Activated T-cell treated with anti-CD3 and anti-CD28 coated beads, Interleukin-2, amount 50 U/mL, for 24 hours (primary cell): ENCODE measurements around the gene ANKRD61.
"Not testable (repeated sequence)": the region's sequence is repeated elsewhere in the genome, so short reads cannot be mapped to it uniquely, and the experiment has no call there.

ENCODE experiments used
- DNase-seq: peaks from one replicate; pipeline ENCODE4 v3.0.0-alpha.2; 2020
- H3K27ac Mint-ChIP-seq: 2 replicates; pipeline ENCODE4 v1.8.0; 2020; ENCODE audit warnings: mild to moderate bottlenecking, mixed read lengths
- H3K27me3 Mint-ChIP-seq: 2 replicates; pipeline ENCODE4 v1.8.0; 2020; ENCODE audit warnings: mixed read lengths
- H3K36me3 Mint-ChIP-seq: 2 replicates; pipeline ENCODE4 v1.8.0; 2020; ENCODE audit warnings: low read depth, mixed read lengths
- H3K4me1 Mint-ChIP-seq: 2 replicates; pipeline ENCODE4 v1.8.0; 2020; ENCODE audit warnings: low read depth, mixed read lengths
- H3K4me3 Mint-ChIP-seq: 2 replicates; pipeline ENCODE4 v1.8.0; 2020; ENCODE audit warnings: mild to moderate bottlenecking, moderate library complexity, mixed read lengths
- H3K9me3 Mint-ChIP-seq: 2 replicates; pipeline ENCODE4 v1.8.0; 2020; ENCODE audit warnings: mixed read lengths

The ANKRD61 gene

DNA sequence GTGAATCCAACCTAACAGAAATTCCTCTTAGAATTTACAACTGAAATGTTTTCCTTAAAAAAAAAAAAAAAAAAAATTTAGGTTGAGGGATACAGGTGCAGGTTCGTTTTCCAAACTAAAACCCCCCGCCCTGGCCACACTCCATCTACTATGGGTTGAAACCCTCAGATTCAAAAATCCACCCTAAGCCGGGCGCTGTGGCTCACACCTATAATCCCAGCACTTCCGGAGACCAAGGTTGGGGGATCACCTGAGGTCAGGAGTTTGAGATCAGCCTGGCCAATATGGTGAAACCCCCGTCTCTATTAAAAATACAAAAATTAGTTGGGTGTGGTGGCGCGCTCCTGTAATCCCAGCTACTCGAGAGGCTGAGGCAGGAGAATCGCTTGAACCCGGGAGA, 28.8 kb downstream of the ANKRD61 start:
- not testable (repeated sequence) for DNase-seq, H3K27ac Mint-ChIP-seq, H3K9me3 Mint-ChIP-seq, H3K4me3 Mint-ChIP-seq, H3K27me3 Mint-ChIP-seq
- Mint-ChIP-seq H3K4me1 (peaks cover 21% of the 10 kb centered on the region), H3K36me3 (peaks cover 20% of the 10 kb centered on the region)

DNA sequence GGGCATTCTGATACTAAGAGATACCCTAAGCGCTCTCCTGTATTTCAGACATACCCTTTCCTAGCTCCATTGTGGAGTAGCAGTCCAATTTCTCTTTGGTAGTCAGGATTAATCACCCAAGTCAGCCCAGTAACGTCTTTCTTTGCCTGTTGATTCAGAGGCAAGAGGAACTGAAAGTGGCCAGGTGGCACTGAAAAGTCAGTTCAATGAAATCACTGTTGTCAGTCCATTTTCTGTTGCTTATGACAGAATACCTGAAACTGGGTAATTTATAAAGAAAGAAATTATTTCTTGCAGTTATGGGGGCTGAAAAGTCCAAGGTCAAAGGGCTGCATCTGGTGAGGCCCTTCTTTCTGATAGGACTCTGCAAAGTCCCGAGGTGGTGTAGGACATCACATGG, 40.2 kb downstream of the ANKRD61 start:
- H3K36me3 Mint-ChIP-seq, result no peaks in the 10 kb centered on the region
- H3K9me3 Mint-ChIP-seq, result no peaks in the 10 kb centered on the region
- no peak for DNase-seq
- H3K4me1 Mint-ChIP-seq, result no peaks in the 10 kb centered on the region
- no peak overlapping the region for H3K27ac Mint-ChIP-seq
- no peaks in the 10 kb centered on the region for H3K27me3 Mint-ChIP-seq
- no peak overlapping the region for H3K4me3 Mint-ChIP-seq

DNA sequence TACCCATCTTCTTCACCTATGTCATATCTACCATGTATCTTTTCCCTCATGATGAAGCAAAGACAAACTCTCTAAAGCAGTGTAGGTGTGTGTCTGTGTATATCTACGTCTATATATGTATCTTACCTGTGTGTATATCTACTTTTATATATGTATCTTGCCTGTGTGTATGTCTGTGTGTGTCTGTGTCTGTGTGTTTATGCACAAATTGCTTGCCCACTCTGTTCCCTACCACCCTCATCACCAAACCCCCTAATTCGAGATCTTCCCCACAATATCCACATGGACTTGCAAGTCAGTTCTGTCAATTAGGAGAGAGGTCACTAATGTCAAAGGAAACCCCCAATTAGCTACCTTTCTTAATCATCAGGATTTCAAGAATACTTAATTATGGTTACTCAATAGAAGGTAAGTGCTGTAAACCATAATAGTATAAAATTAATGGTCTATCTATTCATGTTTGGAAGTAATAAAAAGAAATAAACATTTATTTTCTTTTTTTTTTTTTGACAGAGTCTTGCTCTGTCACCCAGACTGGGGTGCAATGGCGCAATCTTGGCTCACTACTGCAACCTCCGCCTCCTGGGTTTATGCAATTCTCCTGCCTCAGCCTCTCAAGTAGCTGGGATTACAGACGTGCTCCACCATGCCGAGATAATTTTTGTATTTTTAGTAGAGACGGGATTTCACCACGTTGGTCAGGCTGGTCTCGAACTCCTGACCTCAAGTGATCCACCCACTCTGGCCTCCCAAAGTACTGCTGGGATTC, 43.6 kb downstream of the ANKRD61 start:
- H3K4me3 Mint-ChIP-seq, result no peak overlapping the region
- H3K27me3 Mint-ChIP-seq, result no peaks in the 10 kb centered on the region
- no peak overlapping the region for H3K27ac Mint-ChIP-seq
- no peaks in the 10 kb centered on the region for H3K4me1 Mint-ChIP-seq
- H3K36me3 Mint-ChIP-seq, result no peaks in the 10 kb centered on the region
- no peak for DNase-seq
- H3K9me3 Mint-ChIP-seq, result no peaks in the 10 kb centered on the region

DNA sequence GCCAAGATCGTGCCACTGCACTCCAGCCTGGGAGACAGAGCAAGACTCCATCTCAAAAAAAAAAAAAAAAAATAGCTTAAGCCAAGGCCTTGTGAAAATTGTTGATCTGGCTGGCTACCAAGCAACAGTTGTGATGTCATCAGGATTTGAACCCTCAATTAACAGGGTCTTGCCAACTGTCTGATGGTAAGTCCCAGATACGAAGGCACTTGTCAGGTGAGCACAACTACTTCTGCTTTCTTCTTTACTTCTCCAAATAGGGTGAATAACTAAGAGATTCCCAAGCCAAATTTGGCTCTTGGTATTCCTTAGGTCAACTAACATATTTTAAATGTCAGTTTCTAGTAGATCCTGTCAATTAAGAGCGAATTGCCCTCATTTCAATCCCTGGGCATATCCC, 47.4 kb downstream of the ANKRD61 start:
- H3K27ac Mint-ChIP-seq, result no peak overlapping the region
- H3K36me3 Mint-ChIP-seq, result peaks cover 5% of the 10 kb centered on the region
- no peaks in the 10 kb centered on the region for H3K9me3 Mint-ChIP-seq
- no peak overlapping the region for H3K4me3 Mint-ChIP-seq
- no peak for DNase-seq
- H3K4me1 Mint-ChIP-seq, result peaks cover 9% of the 10 kb centered on the region
- no peaks in the 10 kb centered on the region for H3K27me3 Mint-ChIP-seq

DNA sequence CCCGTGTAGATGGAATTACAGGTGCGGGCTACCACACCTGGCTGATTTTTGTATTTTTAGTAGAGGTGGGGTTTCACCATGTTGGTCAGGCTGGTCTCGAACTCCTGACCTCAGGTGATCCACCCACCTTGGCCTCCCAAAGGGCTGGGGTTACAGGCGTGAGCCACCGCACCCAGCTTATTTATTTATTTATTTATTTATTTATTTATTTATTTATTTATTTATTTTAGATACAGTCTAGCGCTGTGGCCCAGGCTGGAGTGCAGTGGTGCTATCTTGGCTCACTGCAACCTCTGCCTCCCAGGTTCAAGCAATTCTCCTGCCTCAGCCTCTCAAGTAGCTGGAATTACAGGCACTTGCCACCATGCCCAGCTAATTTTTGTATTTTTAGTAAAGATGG, 51.9 kb downstream of the ANKRD61 start:
- not testable (repeated sequence) for H3K9me3 Mint-ChIP-seq, H3K27me3 Mint-ChIP-seq, DNase-seq, H3K4me1 Mint-ChIP-seq, H3K4me3 Mint-ChIP-seq, H3K36me3 Mint-ChIP-seq, H3K27ac Mint-ChIP-seq
